ENCODE measurements around the gene MYO5A.

MYO5A gene

DNA sequence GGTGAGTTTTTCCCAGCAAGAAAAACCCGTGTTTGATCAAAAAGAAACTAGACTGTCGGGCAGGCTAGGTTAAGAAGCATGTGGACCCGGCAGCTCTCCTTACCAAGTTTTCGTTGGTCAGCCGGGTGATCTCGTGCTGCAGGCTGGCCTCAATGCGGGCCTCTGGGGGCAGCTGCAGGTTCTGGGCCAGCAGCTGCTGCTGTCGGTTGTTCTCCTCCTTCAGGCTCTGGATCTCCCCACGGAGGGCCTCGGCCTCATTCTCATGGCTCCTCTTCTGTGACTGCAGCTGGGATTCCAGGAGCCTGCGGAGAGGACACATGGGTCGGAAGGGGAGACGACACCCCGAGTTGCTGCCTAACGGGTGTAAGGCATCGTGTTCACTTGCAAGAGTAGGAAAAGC lies 188.6 kb downstream of the MYO5A start:
- ATAC-seq = no peak
- TF ChIP-seq ZNF565 (CRISPR knock-in tag; conservative IDR thresholded peaks at IDR 0.05; ENCODE audit: low read depth) (no peak), ZNF8 (CRISPR knock-in tag; IDR thresholded peaks at IDR 0.05) (no peak), BACH2 (CRISPR knock-in tag; IDR thresholded peaks at IDR 0.05; ENCODE audit: borderline replicate concordance) (no peak)

DNA sequence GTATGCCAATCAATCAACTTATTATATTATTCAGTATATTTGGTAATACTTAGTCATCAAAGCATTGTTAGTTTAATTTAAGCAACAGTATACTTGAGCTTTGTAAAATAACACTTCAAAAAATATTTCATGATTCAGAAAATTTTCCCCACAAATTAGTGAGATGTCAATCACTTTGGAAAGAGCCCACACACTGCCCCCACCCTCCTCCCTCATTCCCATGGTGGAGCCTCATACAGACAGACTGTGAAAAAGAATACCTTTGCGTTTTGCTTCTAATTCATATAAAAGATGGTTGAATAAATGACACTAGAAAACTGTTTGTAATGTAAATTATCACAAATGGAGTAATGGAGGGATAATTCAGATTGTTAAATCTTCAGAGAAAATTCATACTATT lies 189.8 kb downstream of the MYO5A start:
- ATAC-seq = no peak
- TF ChIP-seq GLIS3 (CRISPR knock-in tag; IDR thresholded peaks at IDR 0.05) (no peak), ZFP30 (CRISPR knock-in tag; IDR thresholded peaks at IDR 0.05) (no peak), ARNTL (CRISPR knock-in tag; IDR thresholded peaks at IDR 0.05; ENCODE audit: borderline replicate concordance, low read depth) (no peak), ZFP3 (CRISPR knock-in tag; IDR thresholded peaks at IDR 0.05) (no peak), CSDC2 (CRISPR knock-in tag; IDR thresholded peaks at IDR 0.05) (no peak), BACH2 (CRISPR knock-in tag; IDR thresholded peaks at IDR 0.05; ENCODE audit: borderline replicate concordance) (no peak), PPARA (CRISPR knock-in tag; IDR thresholded peaks at IDR 0.05; ENCODE audit: borderline replicate concordance) (no peak), TCF4 (CRISPR knock-in tag; IDR thresholded peaks at IDR 0.05; ENCODE audit: borderline replicate concordance) (no peak), OSR1 (CRISPR knock-in tag; IDR thresholded peaks at IDR 0.05) (no peak)
- TF ChIP-seq, protein P1, sequence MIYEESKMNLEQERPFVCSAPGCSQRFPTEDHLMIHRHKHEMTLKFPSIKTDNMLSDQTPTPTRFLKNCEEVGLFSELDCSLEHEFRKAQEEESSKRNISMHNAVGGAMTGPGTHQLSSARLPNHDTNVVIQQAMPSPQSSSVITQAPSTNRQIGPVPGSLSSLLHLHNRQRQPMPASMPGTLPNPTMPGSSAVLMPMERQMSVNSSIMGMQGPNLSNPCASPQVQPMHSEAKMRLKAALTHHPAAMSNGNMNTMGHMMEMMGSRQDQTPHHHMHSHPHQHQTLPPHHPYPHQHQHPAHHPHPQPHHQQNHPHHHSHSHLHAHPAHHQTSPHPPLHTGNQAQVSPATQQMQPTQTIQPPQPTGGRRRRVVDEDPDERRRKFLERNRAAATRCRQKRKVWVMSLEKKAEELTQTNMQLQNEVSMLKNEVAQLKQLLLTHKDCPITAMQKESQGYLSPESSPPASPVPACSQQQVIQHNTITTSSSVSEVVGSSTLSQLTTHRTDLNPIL (CRISPR knock-in tag; IDR thresholded peaks at IDR 0.05; ENCODE audit: low read depth) = no peak
- TF ChIP-seq, protein P2, sequence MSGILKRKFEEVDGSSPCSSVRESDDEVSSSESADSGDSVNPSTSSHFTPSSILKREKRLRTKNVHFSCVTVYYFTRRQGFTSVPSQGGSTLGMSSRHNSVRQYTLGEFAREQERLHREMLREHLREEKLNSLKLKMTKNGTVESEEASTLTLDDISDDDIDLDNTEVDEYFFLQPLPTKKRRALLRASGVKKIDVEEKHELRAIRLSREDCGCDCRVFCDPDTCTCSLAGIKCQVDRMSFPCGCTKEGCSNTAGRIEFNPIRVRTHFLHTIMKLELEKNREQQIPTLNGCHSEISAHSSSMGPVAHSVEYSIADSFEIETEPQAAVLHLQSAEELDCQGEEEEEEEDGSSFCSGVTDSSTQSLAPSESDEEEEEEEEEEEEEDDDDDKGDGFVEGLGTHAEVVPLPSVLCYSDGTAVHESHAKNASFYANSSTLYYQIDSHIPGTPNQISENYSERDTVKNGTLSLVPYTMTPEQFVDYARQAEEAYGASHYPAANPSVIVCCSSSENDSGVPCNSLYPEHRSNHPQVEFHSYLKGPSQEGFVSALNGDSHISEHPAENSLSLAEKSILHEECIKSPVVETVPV (CRISPR knock-in tag; IDR thresholded peaks at IDR 0.05) = no peak

DNA sequence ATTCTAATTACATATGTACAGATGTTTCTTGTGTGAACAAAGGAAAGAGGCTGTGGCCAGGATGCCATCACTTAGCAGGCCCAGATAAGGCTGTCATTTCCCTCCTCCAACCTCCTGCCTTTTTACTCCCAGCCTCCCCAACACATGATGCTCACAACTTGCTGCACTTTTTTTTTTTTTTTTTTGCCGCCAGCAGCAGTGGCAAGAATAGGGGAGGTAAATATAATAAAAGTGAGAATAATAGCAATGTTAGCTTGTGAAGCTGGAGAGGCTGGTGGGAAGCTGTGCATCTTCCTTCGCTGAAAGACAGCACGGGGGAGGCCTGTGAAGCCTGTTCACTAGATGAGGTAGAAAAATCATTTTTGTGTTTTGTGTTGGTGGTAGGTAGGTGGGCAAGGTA lies 190.6 kb downstream of the MYO5A start:
- TF ChIP-seq CSDC2 (CRISPR knock-in tag; IDR thresholded peaks at IDR 0.05) (no peak), ISL1 (CRISPR knock-in tag; IDR thresholded peaks at IDR 0.05) (no peak), BACH2 (CRISPR knock-in tag; IDR thresholded peaks at IDR 0.05; ENCODE audit: borderline replicate concordance) (no peak), RARB (CRISPR knock-in tag; IDR thresholded peaks at IDR 0.05) (no peak), TCF4 (CRISPR knock-in tag; IDR thresholded peaks at IDR 0.05; ENCODE audit: borderline replicate concordance) (no peak), PPARA (CRISPR knock-in tag; IDR thresholded peaks at IDR 0.05; ENCODE audit: borderline replicate concordance) (no peak), GLIS3 (CRISPR knock-in tag; IDR thresholded peaks at IDR 0.05) (no peak), ESRRG (CRISPR knock-in tag; IDR thresholded peaks at IDR 0.05) (no peak)
- TF ChIP-seq, protein P3, sequence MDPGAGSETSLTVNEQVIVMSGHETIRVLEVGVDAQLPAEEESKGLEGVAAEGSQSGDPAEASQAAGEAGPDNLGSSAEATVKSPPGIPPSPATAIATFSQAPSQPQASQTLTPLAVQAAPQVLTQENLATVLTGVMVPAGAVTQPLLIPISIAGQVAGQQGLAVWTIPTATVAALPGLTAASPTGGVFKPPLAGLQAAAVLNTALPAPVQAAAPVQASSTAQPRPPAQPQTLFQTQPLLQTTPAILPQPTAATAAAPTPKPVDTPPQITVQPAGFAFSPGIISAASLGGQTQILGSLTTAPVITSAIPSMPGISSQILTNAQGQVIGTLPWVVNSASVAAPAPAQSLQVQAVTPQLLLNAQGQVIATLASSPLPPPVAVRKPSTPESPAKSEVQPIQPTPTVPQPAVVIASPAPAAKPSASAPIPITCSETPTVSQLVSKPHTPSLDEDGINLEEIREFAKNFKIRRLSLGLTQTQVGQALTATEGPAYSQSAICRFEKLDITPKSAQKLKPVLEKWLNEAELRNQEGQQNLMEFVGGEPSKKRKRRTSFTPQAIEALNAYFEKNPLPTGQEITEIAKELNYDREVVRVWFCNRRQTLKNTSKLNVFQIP (CRISPR knock-in tag; IDR thresholded peaks at IDR 0.05; ENCODE audit: borderline replicate concordance, low read depth) = no peak
- TF ChIP-seq, protein P4, sequence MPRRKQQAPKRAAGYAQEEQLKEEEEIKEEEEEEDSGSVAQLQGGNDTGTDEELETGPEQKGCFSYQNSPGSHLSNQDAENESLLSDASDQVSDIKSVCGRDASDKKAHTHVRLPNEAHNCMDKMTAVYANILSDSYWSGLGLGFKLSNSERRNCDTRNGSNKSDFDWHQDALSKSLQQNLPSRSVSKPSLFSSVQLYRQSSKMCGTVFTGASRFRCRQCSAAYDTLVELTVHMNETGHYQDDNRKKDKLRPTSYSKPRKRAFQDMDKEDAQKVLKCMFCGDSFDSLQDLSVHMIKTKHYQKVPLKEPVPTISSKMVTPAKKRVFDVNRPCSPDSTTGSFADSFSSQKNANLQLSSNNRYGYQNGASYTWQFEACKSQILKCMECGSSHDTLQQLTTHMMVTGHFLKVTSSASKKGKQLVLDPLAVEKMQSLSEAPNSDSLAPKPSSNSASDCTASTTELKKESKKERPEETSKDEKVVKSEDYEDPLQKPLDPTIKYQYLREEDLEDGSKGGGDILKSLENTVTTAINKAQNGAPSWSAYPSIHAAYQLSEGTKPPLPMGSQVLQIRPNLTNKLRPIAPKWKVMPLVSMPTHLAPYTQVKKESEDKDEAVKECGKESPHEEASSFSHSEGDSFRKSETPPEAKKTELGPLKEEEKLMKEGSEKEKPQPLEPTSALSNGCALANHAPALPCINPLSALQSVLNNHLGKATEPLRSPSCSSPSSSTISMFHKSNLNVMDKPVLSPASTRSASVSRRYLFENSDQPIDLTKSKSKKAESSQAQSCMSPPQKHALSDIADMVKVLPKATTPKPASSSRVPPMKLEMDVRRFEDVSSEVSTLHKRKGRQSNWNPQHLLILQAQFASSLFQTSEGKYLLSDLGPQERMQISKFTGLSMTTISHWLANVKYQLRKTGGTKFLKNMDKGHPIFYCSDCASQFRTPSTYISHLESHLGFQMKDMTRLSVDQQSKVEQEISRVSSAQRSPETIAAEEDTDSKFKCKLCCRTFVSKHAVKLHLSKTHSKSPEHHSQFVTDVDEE (CRISPR knock-in tag; IDR thresholded peaks at IDR 0.05) = no peak
- ATAC-seq = peak; percentile 30; the same call in 1 of the 3 replicates

DNA sequence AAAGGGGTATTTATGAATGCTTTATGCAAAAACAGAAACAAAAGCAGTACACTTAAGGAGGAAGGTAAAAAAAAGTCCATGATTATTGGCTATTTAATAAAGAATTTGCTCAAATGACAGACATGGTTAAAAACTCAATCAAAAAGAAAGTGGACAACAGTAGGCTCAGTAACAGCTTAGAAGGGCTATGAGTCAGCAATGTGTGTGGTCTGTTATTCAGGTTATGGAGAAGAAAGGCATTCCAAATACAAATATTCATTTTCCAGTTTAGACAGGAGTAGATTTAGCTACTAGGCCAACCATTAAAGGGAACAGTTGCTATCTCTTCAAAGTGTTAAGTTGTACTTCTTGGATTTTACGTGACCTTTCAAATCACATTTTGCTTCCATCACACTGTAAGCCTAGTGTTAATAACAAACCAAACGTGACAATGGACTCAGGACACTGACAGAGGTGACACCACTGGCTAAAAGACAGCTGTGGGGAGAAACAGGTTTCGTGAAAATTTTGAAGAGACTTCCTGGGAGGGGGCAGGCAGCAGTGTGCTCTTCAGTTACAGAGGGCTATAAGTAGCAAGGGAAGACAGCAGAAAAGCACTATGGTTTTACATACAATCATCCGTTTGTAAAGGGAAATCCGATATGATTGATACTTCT lies 191.4 kb downstream of the MYO5A start:
- peak; percentile 89 for ATAC-seq
- no peak for TF ChIP-seq ARNTL (CRISPR knock-in tag; IDR thresholded peaks at IDR 0.05; ENCODE audit: borderline replicate concordance, low read depth)
- TF ChIP-seq SNAI2 (CRISPR knock-in tag; IDR thresholded peaks at IDR 0.05) = no peak
- no peak for TF ChIP-seq TOX (CRISPR knock-in tag; IDR thresholded peaks at IDR 0.05; ENCODE audit: borderline replicate concordance)
- no peak for TF ChIP-seq ZNF8 (CRISPR knock-in tag; IDR thresholded peaks at IDR 0.05)
- no peak for TF ChIP-seq TCF4 (CRISPR knock-in tag; IDR thresholded peaks at IDR 0.05; ENCODE audit: borderline replicate concordance)
- TF ChIP-seq PPARA (CRISPR knock-in tag; IDR thresholded peaks at IDR 0.05; ENCODE audit: borderline replicate concordance) = no peak
- no peak for TF ChIP-seq ZFP30 (CRISPR knock-in tag; IDR thresholded peaks at IDR 0.05)
- TF ChIP-seq, protein P3 (CRISPR knock-in tag; IDR thresholded peaks at IDR 0.05; ENCODE audit: borderline replicate concordance, low read depth) = no peak
- TF ChIP-seq ZNF565 (CRISPR knock-in tag; conservative IDR thresholded peaks at IDR 0.05; ENCODE audit: low read depth) = no peak
- TF ChIP-seq RARB (CRISPR knock-in tag; IDR thresholded peaks at IDR 0.05) = no peak
- no peak for TF ChIP-seq ZNF70 (CRISPR knock-in tag; IDR thresholded peaks at IDR 0.05)
- TF ChIP-seq ZFP3 (CRISPR knock-in tag; IDR thresholded peaks at IDR 0.05) = no peak
- TF ChIP-seq CSDC2 (CRISPR knock-in tag; IDR thresholded peaks at IDR 0.05) = no peak
- TF ChIP-seq, protein P2 (CRISPR knock-in tag; IDR thresholded peaks at IDR 0.05) = no peak
